WTC11 (cell line): ENCODE measurements around the gene RSPH9. TPM values are rescaled to one million over a fixed set of nuclear protein-coding genes. Genes with fewer than 3 reads are reported as not detected.

ENCODE experiments used
- ATAC-seq: fragments of 200-7000 bp; cut with Tn5 transposase; 2 replicates; pipeline ENCODE4 v1.10.0; 2021; ENCODE audit warnings: mild to moderate bottlenecking, moderate library complexity
- CTCF ChIA-PET: fragments of 300-600 bp; sonication (Branson Sonifier 250); formaldehyde crosslinking; loops from one replicate; lab custom pipeline; 2021; ENCODE audit warnings: antibody characterized with exemption; lab: Charles Lee
- POLR2A ChIA-PET: fragments of 350-600 bp; sonication (Branson Sonifier 250); formaldehyde crosslinking; loops from one replicate; lab custom pipeline; 2021; ENCODE audit warnings: antibody characterized with exemption; lab: Charles Lee
- DNase-seq: peaks from one replicate; pipeline ENCODE4 v3.0.0; 2021; ENCODE audit warnings: low spot score
- H3K27ac Mint-ChIP-seq: 2 replicates; pipeline ENCODE4 v1.8.0; 2021; ENCODE audit warnings: mixed read lengths
- H3K27me3 Mint-ChIP-seq: 2 replicates; pipeline ENCODE4 v1.8.0; 2021; ENCODE audit warnings: low read depth, mild to moderate bottlenecking, moderate library complexity, mixed read lengths
- H3K36me3 Mint-ChIP-seq: 2 replicates; pipeline ENCODE4 v1.8.0; 2021; ENCODE audit warnings: mixed read lengths
- H3K4me1 Mint-ChIP-seq: 2 replicates; pipeline ENCODE4 v1.8.0; 2022; ENCODE audit warnings: mixed read lengths
- H3K4me3 Mint-ChIP-seq: 2 replicates; pipeline ENCODE4 v1.8.0; 2021; ENCODE audit warnings: mild to moderate bottlenecking, moderate library complexity, mixed read lengths
- H3K9me3 Mint-ChIP-seq: 2 replicates; pipeline ENCODE4 v1.8.0; 2021; ENCODE audit warnings: mixed read lengths
- NR1H2 ChIP-seq: sonication (generic); formaldehyde crosslinking; IDR thresholded peaks from 2 replicates; pipeline ENCODE4 v1.9.0; 2021; ENCODE audit warnings: mild to moderate bottlenecking, moderate library complexity, missing genetic modification reagents
- SP1 ChIP-seq: sonication (generic); formaldehyde crosslinking; conservative IDR thresholded peaks from 2 replicates; pipeline ENCODE4 v1.8.1; 2022; ENCODE audit warnings: missing genetic modification reagents
- ZNF121 ChIP-seq: sonication (generic); formaldehyde crosslinking; IDR thresholded peaks from 2 replicates; pipeline ENCODE4 v1.8.0; 2023; ENCODE audit warnings: missing genetic modification reagents
- ZNF219 ChIP-seq: sonication (generic); formaldehyde crosslinking; IDR thresholded peaks from 2 replicates; pipeline ENCODE4 v1.8.0; 2023; ENCODE audit warnings: missing genetic modification reagents, mild to moderate bottlenecking, borderline replicate concordance
- total RNA-seq: library from RNA; stranded (reverse); gene quantifications from 3 replicates; pipeline ENCODE4 v1.2.3, GENCODE V29; 2021
- TF ChIP-seq, protein P1 (sequence below): sonication (generic); formaldehyde crosslinking; IDR thresholded peaks from 2 replicates; pipeline ENCODE4 v1.8.0; 2023; ENCODE audit warnings: missing genetic modification reagents
- TF ChIP-seq, protein P2 (sequence below): sonication (generic); formaldehyde crosslinking; IDR thresholded peaks from 2 replicates; pipeline ENCODE4 v1.8.1; 2023; ENCODE audit warnings: mild to moderate bottlenecking, missing genetic modification reagents
- TF ChIP-seq, protein P3 (sequence below): sonication (generic); formaldehyde crosslinking; IDR thresholded peaks from 2 replicates; pipeline ENCODE4 v1.8.1; 2022; ENCODE audit warnings: low read depth, mild to moderate bottlenecking, moderate library complexity, missing genetic modification reagents, borderline replicate concordance
- TF ChIP-seq, protein P4 (sequence below): sonication (generic); formaldehyde crosslinking; IDR thresholded peaks from 2 replicates; pipeline ENCODE4 v1.8.0; 2022; ENCODE audit warnings: mild to moderate bottlenecking, missing genetic modification reagents
- TF ChIP-seq, protein P5 (sequence below): fragments of 250-450 bp; sonication (Bioruptor Pico); IDR thresholded peaks from 2 replicates; pipeline ENCODE4 v1.8.0; 2021; ENCODE audit warnings: mild to moderate bottlenecking
- TF ChIP-seq, protein P6 (sequence below): sonication (generic); formaldehyde crosslinking; IDR thresholded peaks from 2 replicates; pipeline ENCODE4 v1.8.0; 2023; ENCODE audit warnings: missing genetic modification reagents, mild to moderate bottlenecking, borderline replicate concordance
- TF ChIP-seq, protein P7 (sequence below): sonication (generic); formaldehyde crosslinking; conservative IDR thresholded peaks from 2 replicates; pipeline ENCODE4 v1.8.1; 2023; ENCODE audit warnings: mild to moderate bottlenecking, low read depth, missing genetic modification reagents, moderate library complexity
- TF ChIP-seq, protein P8 (sequence below): sonication (generic); formaldehyde crosslinking; IDR thresholded peaks from 2 replicates; pipeline ENCODE4 v1.8.1; 2023; ENCODE audit warnings: mild to moderate bottlenecking, missing genetic modification reagents

RSPH9 gene
- total RNA-seq, 1 experiment from 2014 or later, result 0.35 TPM

DNA sequence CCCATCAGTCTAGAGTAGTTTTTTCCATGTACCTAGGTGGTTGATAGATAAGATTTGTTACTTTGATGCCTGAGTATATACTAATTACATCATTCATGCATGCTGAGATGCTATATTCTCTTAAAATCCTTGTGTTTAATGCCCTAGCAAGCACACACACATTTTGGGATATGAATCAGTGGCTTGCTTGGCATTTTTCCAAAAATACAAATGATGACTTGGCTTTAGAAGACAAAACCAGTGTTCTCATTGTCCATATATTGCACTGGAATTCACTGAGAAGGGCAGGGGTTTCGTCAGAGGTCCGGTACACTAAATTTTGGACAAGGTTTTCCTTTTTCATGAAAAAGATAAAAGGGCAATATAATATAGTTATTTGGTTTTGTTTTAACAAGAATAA lies 40.7 kb upstream of the RSPH9 start:
- no peak for DNase-seq
- no peak overlapping the region for H3K4me3 Mint-ChIP-seq
- TF ChIP-seq, protein P1, sequence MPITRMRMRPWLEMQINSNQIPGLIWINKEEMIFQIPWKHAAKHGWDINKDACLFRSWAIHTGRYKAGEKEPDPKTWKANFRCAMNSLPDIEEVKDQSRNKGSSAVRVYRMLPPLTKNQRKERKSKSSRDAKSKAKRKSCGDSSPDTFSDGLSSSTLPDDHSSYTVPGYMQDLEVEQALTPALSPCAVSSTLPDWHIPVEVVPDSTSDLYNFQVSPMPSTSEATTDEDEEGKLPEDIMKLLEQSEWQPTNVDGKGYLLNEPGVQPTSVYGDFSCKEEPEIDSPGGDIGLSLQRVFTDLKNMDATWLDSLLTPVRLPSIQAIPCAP (CRISPR knock-in tag), result no peak
- TF ChIP-seq, protein P2, sequence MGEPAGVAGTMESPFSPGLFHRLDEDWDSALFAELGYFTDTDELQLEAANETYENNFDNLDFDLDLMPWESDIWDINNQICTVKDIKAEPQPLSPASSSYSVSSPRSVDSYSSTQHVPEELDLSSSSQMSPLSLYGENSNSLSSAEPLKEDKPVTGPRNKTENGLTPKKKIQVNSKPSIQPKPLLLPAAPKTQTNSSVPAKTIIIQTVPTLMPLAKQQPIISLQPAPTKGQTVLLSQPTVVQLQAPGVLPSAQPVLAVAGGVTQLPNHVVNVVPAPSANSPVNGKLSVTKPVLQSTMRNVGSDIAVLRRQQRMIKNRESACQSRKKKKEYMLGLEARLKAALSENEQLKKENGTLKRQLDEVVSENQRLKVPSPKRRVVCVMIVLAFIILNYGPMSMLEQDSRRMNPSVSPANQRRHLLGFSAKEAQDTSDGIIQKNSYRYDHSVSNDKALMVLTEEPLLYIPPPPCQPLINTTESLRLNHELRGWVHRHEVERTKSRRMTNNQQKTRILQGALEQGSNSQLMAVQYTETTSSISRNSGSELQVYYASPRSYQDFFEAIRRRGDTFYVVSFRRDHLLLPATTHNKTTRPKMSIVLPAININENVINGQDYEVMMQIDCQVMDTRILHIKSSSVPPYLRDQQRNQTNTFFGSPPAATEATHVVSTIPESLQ (CRISPR knock-in tag), result no peak
- TF ChIP-seq, protein P3, sequence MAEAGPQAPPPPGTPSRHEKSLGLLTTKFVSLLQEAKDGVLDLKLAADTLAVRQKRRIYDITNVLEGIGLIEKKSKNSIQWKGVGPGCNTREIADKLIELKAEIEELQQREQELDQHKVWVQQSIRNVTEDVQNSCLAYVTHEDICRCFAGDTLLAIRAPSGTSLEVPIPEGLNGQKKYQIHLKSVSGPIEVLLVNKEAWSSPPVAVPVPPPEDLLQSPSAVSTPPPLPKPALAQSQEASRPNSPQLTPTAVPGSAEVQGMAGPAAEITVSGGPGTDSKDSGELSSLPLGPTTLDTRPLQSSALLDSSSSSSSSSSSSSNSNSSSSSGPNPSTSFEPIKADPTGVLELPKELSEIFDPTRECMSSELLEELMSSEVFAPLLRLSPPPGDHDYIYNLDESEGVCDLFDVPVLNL (CRISPR knock-in tag), result no peak
- TF ChIP-seq ZNF219 (CRISPR knock-in tag), result no peak
- TF ChIP-seq, protein P4, sequence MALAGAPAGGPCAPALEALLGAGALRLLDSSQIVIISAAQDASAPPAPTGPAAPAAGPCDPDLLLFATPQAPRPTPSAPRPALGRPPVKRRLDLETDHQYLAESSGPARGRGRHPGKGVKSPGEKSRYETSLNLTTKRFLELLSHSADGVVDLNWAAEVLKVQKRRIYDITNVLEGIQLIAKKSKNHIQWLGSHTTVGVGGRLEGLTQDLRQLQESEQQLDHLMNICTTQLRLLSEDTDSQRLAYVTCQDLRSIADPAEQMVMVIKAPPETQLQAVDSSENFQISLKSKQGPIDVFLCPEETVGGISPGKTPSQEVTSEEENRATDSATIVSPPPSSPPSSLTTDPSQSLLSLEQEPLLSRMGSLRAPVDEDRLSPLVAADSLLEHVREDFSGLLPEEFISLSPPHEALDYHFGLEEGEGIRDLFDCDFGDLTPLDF, result no peak

DNA sequence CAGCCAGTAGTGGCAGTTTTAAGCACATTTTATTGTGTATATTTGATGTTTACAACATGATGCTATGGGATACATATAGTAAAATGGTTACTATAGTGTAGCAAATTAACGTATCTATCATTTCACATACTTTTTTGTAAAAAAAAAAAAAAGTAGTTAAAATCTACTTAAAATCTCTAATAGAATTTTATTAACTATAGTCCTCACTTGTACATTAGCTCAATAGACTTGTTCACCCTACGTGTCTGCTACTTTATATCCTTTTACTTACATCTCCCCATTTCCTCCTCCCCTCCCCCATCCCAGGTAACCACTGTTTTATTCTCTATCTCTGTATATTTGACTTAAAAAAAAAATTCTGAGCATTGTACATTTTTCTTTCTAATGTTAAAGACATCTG lies 38.8 kb upstream of the RSPH9 start:
- Mint-ChIP-seq H3K27me3 (no peaks in the 10 kb centered on the region), H3K9me3 (no peaks in the 10 kb centered on the region), H3K4me1 (no peaks in the 10 kb centered on the region), H3K27ac (no peak overlapping the region), H3K4me3 (no peak overlapping the region), H3K36me3 (peaks cover 31% of the 10 kb centered on the region)
- ChIA-PET POLR2A (no interaction called here), CTCF (interaction anchor here (1.0 kb wide), 1 partner anchor 10 kb away, joined by 3 read pairs; no protein-coding TSS in a partner anchor)
- no peak for ATAC-seq
- TF ChIP-seq, protein P5, sequence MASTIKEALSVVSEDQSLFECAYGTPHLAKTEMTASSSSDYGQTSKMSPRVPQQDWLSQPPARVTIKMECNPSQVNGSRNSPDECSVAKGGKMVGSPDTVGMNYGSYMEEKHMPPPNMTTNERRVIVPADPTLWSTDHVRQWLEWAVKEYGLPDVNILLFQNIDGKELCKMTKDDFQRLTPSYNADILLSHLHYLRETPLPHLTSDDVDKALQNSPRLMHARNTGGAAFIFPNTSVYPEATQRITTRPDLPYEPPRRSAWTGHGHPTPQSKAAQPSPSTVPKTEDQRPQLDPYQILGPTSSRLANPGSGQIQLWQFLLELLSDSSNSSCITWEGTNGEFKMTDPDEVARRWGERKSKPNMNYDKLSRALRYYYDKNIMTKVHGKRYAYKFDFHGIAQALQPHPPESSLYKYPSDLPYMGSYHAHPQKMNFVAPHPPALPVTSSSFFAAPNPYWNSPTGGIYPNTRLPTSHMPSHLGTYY (CRISPR knock-in tag), result no peak
- TF ChIP-seq, protein P6, sequence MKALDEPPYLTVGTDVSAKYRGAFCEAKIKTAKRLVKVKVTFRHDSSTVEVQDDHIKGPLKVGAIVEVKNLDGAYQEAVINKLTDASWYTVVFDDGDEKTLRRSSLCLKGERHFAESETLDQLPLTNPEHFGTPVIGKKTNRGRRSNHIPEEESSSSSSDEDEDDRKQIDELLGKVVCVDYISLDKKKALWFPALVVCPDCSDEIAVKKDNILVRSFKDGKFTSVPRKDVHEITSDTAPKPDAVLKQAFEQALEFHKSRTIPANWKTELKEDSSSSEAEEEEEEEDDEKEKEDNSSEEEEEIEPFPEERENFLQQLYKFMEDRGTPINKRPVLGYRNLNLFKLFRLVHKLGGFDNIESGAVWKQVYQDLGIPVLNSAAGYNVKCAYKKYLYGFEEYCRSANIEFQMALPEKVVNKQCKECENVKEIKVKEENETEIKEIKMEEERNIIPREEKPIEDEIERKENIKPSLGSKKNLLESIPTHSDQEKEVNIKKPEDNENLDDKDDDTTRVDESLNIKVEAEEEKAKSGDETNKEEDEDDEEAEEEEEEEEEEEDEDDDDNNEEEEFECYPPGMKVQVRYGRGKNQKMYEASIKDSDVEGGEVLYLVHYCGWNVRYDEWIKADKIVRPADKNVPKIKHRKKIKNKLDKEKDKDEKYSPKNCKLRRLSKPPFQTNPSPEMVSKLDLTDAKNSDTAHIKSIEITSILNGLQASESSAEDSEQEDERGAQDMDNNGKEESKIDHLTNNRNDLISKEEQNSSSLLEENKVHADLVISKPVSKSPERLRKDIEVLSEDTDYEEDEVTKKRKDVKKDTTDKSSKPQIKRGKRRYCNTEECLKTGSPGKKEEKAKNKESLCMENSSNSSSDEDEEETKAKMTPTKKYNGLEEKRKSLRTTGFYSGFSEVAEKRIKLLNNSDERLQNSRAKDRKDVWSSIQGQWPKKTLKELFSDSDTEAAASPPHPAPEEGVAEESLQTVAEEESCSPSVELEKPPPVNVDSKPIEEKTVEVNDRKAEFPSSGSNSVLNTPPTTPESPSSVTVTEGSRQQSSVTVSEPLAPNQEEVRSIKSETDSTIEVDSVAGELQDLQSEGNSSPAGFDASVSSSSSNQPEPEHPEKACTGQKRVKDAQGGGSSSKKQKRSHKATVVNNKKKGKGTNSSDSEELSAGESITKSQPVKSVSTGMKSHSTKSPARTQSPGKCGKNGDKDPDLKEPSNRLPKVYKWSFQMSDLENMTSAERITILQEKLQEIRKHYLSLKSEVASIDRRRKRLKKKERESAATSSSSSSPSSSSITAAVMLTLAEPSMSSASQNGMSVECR, result no peak
- TF ChIP-seq, protein P7, sequence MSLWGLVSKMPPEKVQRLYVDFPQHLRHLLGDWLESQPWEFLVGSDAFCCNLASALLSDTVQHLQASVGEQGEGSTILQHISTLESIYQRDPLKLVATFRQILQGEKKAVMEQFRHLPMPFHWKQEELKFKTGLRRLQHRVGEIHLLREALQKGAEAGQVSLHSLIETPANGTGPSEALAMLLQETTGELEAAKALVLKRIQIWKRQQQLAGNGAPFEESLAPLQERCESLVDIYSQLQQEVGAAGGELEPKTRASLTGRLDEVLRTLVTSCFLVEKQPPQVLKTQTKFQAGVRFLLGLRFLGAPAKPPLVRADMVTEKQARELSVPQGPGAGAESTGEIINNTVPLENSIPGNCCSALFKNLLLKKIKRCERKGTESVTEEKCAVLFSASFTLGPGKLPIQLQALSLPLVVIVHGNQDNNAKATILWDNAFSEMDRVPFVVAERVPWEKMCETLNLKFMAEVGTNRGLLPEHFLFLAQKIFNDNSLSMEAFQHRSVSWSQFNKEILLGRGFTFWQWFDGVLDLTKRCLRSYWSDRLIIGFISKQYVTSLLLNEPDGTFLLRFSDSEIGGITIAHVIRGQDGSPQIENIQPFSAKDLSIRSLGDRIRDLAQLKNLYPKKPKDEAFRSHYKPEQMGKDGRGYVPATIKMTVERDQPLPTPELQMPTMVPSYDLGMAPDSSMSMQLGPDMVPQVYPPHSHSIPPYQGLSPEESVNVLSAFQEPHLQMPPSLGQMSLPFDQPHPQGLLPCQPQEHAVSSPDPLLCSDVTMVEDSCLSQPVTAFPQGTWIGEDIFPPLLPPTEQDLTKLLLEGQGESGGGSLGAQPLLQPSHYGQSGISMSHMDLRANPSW (CRISPR knock-in tag), result no peak
- TF ChIP-seq ZNF121 (CRISPR knock-in tag) (no peak), SP1 (no peak), NR1H2 (CRISPR knock-in tag) (no peak)
- TF ChIP-seq, protein P8, sequence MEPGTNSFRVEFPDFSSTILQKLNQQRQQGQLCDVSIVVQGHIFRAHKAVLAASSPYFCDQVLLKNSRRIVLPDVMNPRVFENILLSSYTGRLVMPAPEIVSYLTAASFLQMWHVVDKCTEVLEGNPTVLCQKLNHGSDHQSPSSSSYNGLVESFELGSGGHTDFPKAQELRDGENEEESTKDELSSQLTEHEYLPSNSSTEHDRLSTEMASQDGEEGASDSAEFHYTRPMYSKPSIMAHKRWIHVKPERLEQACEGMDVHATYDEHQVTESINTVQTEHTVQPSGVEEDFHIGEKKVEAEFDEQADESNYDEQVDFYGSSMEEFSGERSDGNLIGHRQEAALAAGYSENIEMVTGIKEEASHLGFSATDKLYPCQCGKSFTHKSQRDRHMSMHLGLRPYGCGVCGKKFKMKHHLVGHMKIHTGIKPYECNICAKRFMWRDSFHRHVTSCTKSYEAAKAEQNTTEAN (CRISPR knock-in tag), result no peak
- DNase-seq, result no peak

More for the DNA sequence above, 40.7 kb upstream of the RSPH9 start:
- peaks cover 27% of the 10 kb centered on the region for H3K36me3 Mint-ChIP-seq
- no peaks in the 10 kb centered on the region for H3K27me3 Mint-ChIP-seq
- ATAC-seq, result no peak
- ChIA-PET CTCF (no interaction called here), POLR2A (interaction anchor here (0.6 kb wide), 1 partner anchor 18 kb away, joined by 4 read pairs; no protein-coding TSS in a partner anchor)
- no peaks in the 10 kb centered on the region for H3K4me1 Mint-ChIP-seq
- H3K27ac Mint-ChIP-seq, result no peak overlapping the region
- no peaks in the 10 kb centered on the region for H3K9me3 Mint-ChIP-seq
